Middle frontal gyrus (tissue), 1 donor: ENCODE measurements around the gene SH2D5.

Experiments
- DNase-seq: peaks from one replicate; pipeline ENCODE4 v3.0.0-alpha.2; 2015; ENCODE audit warnings: low spot score; ENCODE audit errors: extremely low spot score

Gene SH2D5

GRCh38 chr1:20732588-20733359, at the start of gene SH2D5:
Gene SH2D5 (minus strand): TSS chr1:20732703. CDS start chr1:20728044, 4,659 bp downstream.
- peak; percentile 53 for DNase-seq

DNA sequence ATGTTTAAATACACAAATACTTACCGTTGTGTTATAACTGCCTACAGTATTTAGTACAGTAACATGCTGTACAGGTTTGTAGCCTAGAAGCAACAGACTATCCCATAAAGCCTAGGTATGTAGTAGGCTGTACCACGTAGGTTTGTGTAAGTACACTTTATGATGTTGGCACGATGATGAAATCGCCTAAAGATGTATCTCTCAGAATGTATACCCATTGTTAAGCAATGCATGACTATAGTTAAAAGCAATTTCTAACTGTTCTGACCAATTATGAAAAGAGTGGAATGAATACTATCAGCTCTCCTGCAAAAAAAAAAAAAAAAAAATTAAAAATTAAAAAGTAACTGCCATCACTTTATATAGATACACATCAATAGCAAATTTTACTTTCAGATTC, 43.2 kb upstream of the SH2D5 start:
- no peak for DNase-seq

- no peak for DNase-seq
These were observed 39.3 kb upstream of the SH2D5 start for GRCh38 chr1:20771780-20772179.

DNA sequence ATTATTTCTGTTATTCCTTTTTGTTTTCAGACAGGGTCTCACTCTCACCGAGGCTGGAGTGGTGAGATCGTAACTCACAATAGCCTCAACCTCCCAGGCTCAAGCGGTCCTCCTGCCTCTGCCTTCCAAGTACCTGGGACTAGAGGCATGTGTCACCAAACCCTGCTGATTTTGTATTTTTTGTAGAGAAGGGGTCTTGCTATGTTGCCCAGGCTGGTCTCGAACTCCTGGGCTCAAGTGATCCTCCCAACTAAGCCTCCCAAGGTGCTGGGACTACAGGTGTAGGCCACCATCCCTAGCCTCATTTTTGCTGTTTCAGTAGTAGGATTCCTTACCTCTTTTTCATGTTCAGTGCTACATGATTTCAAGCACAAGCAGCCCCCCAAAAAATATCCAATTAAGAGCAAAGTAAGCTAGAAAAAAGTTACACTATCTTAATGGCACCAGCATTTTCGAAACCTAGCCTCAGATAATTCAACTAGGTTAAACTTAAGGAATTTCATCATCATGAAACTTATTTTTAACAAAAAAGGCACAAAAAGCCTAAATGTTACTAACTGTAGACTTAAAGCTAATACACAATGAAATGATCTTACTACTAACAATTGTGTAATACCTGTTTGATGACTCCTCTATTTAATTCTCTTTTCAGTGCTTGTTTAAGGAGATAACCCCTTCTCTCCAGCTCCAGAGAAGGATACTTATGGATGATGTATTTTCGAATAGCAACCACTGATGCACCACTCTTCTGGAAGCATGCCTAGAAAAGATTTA, 38.0 kb upstream of the SH2D5 start:
- DNase-seq, result no peak

GRCh38 chr1:20767271-20767670, 34.8 kb upstream of the SH2D5 start:
- DNase-seq, result no peak

DNA sequence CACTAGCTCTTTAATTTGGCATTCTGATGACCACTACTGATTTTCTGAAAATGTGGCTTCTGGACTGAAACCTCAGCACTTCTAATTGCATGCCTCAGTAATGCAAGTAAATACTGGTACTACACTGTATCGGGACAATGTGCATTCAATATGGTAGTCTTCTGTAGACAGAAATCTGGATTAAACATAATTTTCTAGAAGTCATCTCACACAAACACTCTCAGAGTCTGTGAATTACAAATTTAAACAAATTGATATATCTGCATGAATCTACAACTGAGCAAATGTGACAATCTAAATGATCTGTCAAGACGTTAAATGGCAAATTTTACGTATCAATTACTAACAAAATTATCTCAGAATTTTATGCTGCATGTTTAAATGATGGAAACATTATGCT, 30.9 kb upstream of the SH2D5 start:
- no peak for DNase-seq

DNA sequence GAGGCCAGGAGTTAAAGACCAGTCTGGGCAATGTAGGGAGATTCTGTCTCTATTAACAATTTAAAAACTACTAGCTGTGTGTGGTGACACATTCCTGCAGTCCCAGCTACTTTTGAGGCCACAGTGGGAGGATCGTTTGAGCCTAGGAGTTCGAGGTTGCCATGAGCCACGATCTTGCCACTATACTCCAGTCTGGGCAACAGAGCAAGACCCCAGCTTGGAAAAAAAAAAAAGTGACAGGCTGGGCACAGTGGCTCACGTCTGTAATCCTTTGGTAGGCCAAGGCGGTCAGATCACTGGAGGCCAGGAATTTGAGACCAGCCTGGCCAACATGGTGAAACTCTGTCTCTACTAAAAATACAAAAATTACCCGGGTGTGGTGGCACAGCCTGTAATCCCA, 27.8 kb upstream of the SH2D5 start:
- no peak for DNase-seq

DNA sequence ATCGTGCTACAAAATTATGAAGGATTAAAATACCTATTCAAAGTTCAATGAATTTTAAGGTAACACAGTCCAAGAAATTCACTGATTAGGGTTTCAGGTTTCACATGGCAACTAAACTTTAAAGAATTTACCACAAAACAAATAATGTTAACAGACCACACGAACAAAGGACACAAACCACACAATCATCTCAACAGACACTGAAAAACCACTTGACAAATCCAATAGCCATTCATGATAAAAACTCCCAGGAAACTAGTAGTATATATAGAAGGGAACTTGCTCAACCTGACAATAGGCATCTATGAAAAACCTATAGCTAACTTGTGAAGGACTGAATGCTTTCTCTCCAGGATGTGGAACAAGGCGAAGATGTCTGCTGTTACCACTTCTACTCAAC, 21.1 kb upstream of the SH2D5 start:
- DNase-seq, result no peak

DNA sequence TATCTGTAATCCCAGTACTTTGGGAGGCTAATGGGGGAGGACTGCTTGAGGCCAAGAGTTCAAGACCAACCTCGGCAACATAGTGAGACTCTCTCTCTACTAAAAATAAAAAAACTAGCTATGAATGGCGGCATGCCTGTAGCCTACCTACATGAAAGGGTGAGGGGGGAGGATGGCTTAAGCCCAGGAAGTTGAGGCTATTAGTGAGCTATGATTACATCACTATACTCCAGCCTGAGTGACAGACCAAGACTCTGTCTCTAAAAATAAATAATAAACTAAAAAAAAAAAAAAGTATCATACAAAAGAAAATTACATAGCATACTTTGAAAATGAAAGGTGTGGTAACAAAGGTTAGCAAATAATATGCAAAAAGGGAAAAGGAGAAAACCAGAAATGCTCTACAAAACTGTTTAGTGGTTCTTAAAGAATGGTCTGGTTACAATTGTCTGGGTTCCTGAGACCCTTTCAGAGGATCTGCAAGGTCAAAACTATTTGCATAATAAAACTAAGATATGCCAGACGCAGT, 19.0 kb upstream of the SH2D5 start:
- DNase-seq, result no peak

DNA sequence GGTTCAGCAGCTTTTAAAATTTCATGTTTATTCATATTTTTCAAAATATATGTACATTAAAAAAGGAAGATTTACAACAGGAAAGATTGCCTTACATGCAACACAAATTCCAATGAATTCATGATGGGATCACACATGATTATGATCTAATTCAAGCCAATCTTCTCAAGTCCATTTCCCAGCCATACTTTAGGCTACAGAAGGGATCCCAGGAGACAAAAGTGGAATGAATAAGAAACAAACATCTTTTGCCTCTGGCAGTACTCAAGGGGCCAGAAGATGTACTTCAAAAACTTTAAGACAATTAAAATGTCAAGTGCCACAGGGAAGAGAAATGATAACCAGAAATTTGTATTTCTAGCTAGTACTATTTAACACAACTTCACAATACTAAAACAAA, 10.2 kb upstream of the SH2D5 start:
- DNase-seq, result no peak

- DNase-seq, result no peak
These were observed 8.3 kb upstream of the SH2D5 start for GRCh38 chr1:20740781-20741180.

GRCh38 chr1:20739225-20739624, 6.7 kb upstream of the SH2D5 start:
- no peak for DNase-seq

- DNase-seq, result no peak
These were observed 3.1 kb upstream of the SH2D5 start for GRCh38 chr1:20735581-20736111.

DNA sequence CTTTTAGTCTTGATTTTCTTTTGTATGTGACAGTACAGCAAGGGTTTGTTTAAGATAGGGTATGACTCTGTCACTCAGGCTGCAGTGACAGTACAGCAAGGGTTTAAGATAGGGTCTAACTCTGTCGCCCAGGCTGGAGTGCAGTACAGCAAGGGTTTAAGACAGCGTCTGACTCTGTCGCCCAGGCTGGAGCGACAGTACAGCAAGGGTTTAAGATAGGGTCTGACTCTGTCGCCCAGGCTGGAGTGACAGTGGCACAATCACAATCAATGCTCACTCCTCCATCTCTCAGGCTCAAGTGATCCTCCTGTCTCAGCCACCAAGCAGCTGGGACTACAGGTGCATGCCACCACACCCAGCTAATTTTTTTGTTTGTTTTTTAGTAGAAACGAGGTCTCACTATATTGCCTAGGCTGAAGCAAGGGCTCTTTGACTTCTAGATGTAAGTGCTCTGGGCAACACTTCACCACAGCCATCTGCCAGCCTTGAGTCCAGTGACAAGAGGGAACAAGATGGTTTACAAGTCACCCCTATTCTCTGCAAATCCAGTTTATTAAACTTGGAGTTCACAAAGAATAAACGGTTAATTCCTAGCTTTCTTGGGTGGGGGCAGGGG, 965 bp upstream of the SH2D5 start:
- DNase-seq, result no peak

GRCh38 chr1:20732071-20732587, 374 bp downstream of the SH2D5 start:
- peak; percentile 53 for DNase-seq

DNA sequence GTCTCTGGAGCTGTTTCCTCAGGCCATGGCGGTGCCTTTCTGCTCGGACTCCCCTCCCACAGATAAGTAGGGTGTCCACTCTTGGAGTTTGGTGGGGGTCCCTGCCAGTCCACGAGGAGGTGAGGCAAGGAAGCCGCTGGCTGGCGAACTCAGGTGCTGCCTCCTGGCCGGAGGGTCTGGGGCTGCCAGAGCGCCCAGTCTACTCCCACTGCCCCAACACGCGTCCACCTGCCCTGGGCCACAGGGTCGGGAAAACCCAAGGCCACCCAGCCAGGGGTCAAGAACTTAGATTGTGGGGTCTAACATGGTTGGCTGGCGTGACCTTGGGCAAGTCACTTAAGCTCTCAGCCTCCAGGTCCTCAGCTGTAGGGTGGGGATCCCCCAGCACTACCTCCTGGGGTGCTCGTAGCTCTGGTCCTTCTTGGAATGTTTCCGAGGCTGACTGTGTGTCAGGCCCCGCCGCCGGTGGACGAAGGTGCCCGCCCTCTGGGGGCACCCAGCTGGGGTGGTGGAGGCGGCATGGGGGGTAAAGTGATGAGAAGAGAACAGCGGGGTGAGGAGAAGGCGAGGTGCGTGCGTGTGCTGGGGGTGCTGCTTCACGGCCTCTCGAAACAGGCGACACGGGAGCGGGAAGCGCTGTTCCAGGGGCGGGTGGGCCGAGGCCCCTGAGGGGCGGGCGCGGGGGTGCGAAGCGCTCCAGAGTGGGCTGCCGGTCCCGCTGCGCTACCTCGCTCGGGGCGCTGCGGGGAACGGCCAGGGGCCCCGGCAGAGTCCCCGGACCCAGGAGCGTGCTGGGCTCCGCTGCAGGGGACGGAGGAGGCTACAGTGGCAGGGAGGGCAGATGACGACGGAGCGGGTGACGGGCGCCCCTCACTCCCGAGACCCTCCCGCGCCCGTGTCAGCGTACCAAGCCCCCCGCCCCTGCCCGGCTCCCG, 1.2 kb downstream of the SH2D5 start:
- no peak for DNase-seq

GRCh38 chr1:20730690-20731056, 1.8 kb downstream of the SH2D5 start:
- DNase-seq, result no peak

DNA sequence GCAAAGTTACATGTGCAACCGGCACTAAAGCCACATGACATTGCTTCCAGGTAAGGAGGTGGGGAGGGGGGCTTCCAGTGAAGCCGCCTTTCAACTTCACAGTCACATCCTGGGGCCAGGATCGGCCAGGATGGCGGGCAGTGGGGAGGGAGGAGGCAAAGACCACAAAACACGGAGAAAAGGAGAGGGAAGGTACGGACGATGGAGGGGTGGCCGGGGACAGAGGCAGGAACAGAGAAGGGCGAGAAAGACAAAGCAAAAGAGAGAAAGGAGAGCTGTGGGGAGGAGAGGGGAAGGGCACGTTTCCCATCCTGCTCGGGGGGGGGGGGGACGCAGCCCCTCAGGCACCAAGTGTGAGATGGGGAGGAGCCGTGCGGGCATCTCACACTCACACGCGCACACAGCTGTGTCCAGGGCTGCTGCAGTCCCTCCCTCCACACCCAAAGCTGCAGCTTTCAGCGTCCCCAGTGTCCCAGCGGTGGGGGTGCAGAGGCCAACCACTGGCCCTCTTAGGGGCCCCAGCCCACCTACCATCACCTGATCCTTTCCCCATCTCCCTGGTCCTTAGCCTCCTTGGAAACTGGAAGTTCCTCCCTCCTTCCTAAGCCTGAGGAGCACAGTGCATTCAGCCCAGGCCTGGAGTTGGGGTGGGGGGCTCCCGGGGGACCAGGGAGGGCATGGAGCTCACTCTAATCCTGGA, 2.4 kb downstream of the SH2D5 start:
- no peak for DNase-seq

GRCh38 chr1:20729155-20729931, 3.2 kb downstream of the SH2D5 start:
- no peak for DNase-seq
